SK-N-SH (cell line): ENCODE data around the gene AGBL4. TPM values are rescaled to one million over a fixed set of nuclear protein-coding genes. Genes with fewer than 3 reads are reported as not detected.

Source experiments
- CTCF ChIA-PET: fragments of 300-600, 350-600 bp; formaldehyde crosslinking; extraction: SDS; loops from one replicate; lab custom pipeline; 2021; lab: Yijun Ruan, JAX
- POLR2A ChIA-PET: fragments of 350-600 bp; sonication (Branson Sonifier 250); formaldehyde crosslinking; extraction: SDS; loops from one replicate; lab custom pipeline; 2020; ENCODE audit warnings: antibody characterized with exemption, inconsistent platforms; lab: Yijun Ruan, JAX
- DNase-seq: peaks from one replicate; pipeline ENCODE4 v3.0.0; 2012
- H2AFZ ChIP-seq: fragments of 200-600 bp; sonication (generic); 2 replicates; pipeline ENCODE4 v1.8.1; 2016; ENCODE audit warnings: antibody characterized with exemption, mild to moderate bottlenecking, low read depth
- H3F3A ChIP-seq: fragments of 200-600 bp; sonication (generic); replicated peaks from 2 replicates; pipeline ENCODE3; 2016; ENCODE audit warnings: antibody characterized with exemption, mild to moderate bottlenecking; ENCODE audit not compliant: insufficient read depth
- H3K27ac ChIP-seq, 2 experiments: fragments of 200-500 bp in 1 of 2; fragments of 200-600 bp in 1 of 2; sonication (Bioruptor generic) in 1 of 2; sonication (generic), shearing (Covaris generic) in 1 of 2; 2 replicates each; pipeline versions ENCODE4 v1.5.1 to v1.6.1; 2014 to 2016; ENCODE audit warnings: low read depth in 2 of 2, inconsistent platforms in 1 of 2, low read length in 1 of 2, mild to moderate bottlenecking in 1 of 2, mixed read lengths in 1 of 2
- H3K27me3 ChIP-seq: fragments of 200-600 bp; sonication (generic), shearing (Covaris generic); 2 replicates; pipeline ENCODE4 v1.6.1; 2016; ENCODE audit warnings: mixed run types; ENCODE audit not compliant: insufficient read depth
- H3K36me3 ChIP-seq, 2 experiments: fragments of 200-500 bp in 1 of 2; fragments of 200-600 bp in 1 of 2; sonication (Bioruptor generic) in 1 of 2; sonication (generic) in 1 of 2; replicated peaks in 1 of 2; 2 replicates each; pipeline versions ENCODE3 to v1.5.1; 2014 to 2016; ENCODE audit warnings: low read length in 1 of 2, mild to moderate bottlenecking in 1 of 2; ENCODE audit not compliant: insufficient read depth in 2 of 2, control insufficient read depth in 1 of 2
- H3K4me1 ChIP-seq, 2 experiments: fragments of 200-500 bp in 1 of 2; fragments of 200-600 bp in 1 of 2; sonication (Bioruptor generic) in 1 of 2; sonication (generic), shearing (Covaris generic) in 1 of 2; 2 replicates each; pipeline versions ENCODE4 v1.5.1 to v1.6.1; 2014 to 2016; ENCODE audit warnings: low read depth in 1 of 2, low read length in 1 of 2, mixed run types in 1 of 2; ENCODE audit not compliant: insufficient read depth in 2 of 2, control insufficient read depth in 1 of 2
- H3K4me2 ChIP-seq: fragments of 200-600 bp; sonication (generic), shearing (Covaris generic); 2 replicates; pipeline ENCODE4 v1.6.1; 2017; ENCODE audit warnings: mixed run types
- H3K4me3 ChIP-seq, 2 experiments: fragments of 200-500 bp in 1 of 2; fragments of 200-600 bp in 1 of 2; sonication (Bioruptor generic) in 1 of 2; sonication (generic), shearing (Covaris generic) in 1 of 2; 2 replicates each; pipeline versions ENCODE4 v1.5.1 to v1.8.1; 2014 to 2016; ENCODE audit warnings: low read depth in 2 of 2, inconsistent platforms in 1 of 2, low read length in 1 of 2, mild to moderate bottlenecking in 1 of 2, mixed read lengths in 1 of 2, moderate library complexity in 1 of 2
- H3K79me2 ChIP-seq: fragments of 200-600 bp; sonication (generic); 2 replicates; pipeline ENCODE4 v1.8.1; 2017; ENCODE audit warnings: mild to moderate bottlenecking; ENCODE audit not compliant: insufficient read depth
- H3K9ac ChIP-seq: fragments of 200-600 bp; sonication (generic); 2 replicates; pipeline ENCODE4 v1.6.1; 2017; ENCODE audit warnings: mixed run types
- H3K9me2 ChIP-seq: fragments of 200-600 bp; sonication (generic); 2 replicates; pipeline ENCODE4 v1.6.1; 2017; ENCODE audit warnings: mixed run types
- H3K9me3 ChIP-seq: fragments of 200-600 bp; sonication (generic); 2 replicates; pipeline ENCODE4 v1.6.1; 2017; ENCODE audit warnings: mixed run types, mild to moderate bottlenecking, moderate library complexity
- H4K20me1 ChIP-seq: fragments of 200-600 bp; sonication (generic); 2 replicates; pipeline ENCODE4 v1.6.1; 2017; ENCODE audit warnings: mild to moderate bottlenecking, mixed run types; ENCODE audit not compliant: insufficient read depth
- ELF1 ChIP-seq: IDR thresholded peaks from 2 replicates; pipeline ENCODE4 v1.4.0; 2012
- EP300 ChIP-seq, 2 experiments: IDR thresholded peaks; 2 replicates each; pipeline versions ENCODE4 v1.4.0 to v1.6.1; 2012; ENCODE audit warnings: borderline replicate concordance in 1 of 2, low read depth in 1 of 2, low read length in 1 of 2
- FOSL2 ChIP-seq: IDR thresholded peaks from 2 replicates; pipeline ENCODE4 v1.4.0; 2012; ENCODE audit warnings: low read depth, mild to moderate bottlenecking, moderate library complexity, borderline replicate concordance
- FOXJ3 ChIP-seq: sonication (generic); formaldehyde crosslinking; IDR thresholded peaks from 2 replicates; pipeline ENCODE4 v1.5.1; 2020; ENCODE audit warnings: mild to moderate bottlenecking, missing genetic modification reagents
- GABPA ChIP-seq: IDR thresholded peaks from 2 replicates; pipeline ENCODE4 v1.4.0; 2012; ENCODE audit warnings: low read depth, mild to moderate bottlenecking
- GATA2 ChIP-seq: sonication (generic); formaldehyde crosslinking; IDR thresholded peaks from 2 replicates; pipeline ENCODE4 v1.5.0; 2020; ENCODE audit warnings: mild to moderate bottlenecking, missing genetic modification reagents
- IRF3 ChIP-seq: fragments of 150-350 bp; IDR thresholded peaks from 2 replicates; pipeline ENCODE4 v1.6.1; 2016; ENCODE audit warnings: mild to moderate bottlenecking, low read depth, low read length
- NRF1 ChIP-seq: IDR thresholded peaks from 2 replicates; pipeline ENCODE4 v1.6.1; 2012; ENCODE audit warnings: low read depth, mild to moderate bottlenecking, low read length
- PBX3 ChIP-seq: IDR thresholded peaks from 2 replicates; pipeline ENCODE4; 2012
- RFX5 ChIP-seq: IDR thresholded peaks from 2 replicates; pipeline ENCODE4 v1.6.1; 2012; ENCODE audit warnings: mild to moderate bottlenecking, improper control_type of control experiment, low read length
- SIN3A ChIP-seq: IDR thresholded peaks from 2 replicates; pipeline ENCODE4 v1.6.1; 2012; ENCODE audit warnings: low read depth, mild to moderate bottlenecking, low read length, moderate library complexity, borderline replicate concordance
- USF1 ChIP-seq: IDR thresholded peaks from 2 replicates; pipeline ENCODE4 v1.4.0; 2012; ENCODE audit warnings: low read depth, borderline replicate concordance
- USF2 ChIP-seq: fragments of 150-350 bp; IDR thresholded peaks from 2 replicates; pipeline ENCODE4 v1.6.1; 2017; ENCODE audit warnings: antibody characterized with exemption, low read length, low read depth, borderline replicate concordance
- YY1 ChIP-seq: IDR thresholded peaks from 2 replicates; pipeline ENCODE4 v1.4.0; 2012; ENCODE audit warnings: low read depth, mild to moderate bottlenecking
- WGBS: methylation state at CpG from one replicate; pipeline ENCODE4 v1.1.6; 2017; ENCODE audit warnings: low lambda C conversion rate; 5-methylcytosine and 5-hydroxymethylcytosine counted together
- polyA plus RNA-seq, 3 experiments: library from polyadenylated mRNA; depleted of rRNA; stranded (reverse); fragments of >200 nt; gene quantifications; 2 replicates each; pipeline ENCODE4 v1.2.3, GENCODE V29; 2012

AGBL4 gene
- polyA plus RNA-seq, 1 of the 3 experiments (the other 2 are of a cell fraction): 0.07 TPM

- CTCF ChIA-PET: interaction anchor here (0.6 to 13.2 kb wide), 7 partner anchors 15 to 1678 kb away, joined by 3 to 162 read pairs (median 4); no protein-coding TSS in a partner anchor
Measured at GRCh38 chr1:48670234-48671020, 1353.3 kb downstream of the AGBL4 start.

GRCh38 chr1:48668339-48668738 is 1355.4 kb downstream of the AGBL4 start:
- Histone ChIP-seq H3K36me3 (no peaks in the 10 kb centered on the region), H2AFZ (no peak overlapping the region), H3K27me3 (no peaks in the 10 kb centered on the region), H3K4me1 (peaks cover 0 to 14% of the 10 kb centered on the region in 2 experiments; a peak in 1 of 4 replicates), H3K9ac (no peak overlapping the region), H3K27ac (no peak overlapping the region), H3K4me3 (no peak overlapping the region), H3F3A (no peaks in the 10 kb centered on the region), H3K9me3 (no peaks in the 10 kb centered on the region), H3K79me2 (no peaks in the 10 kb centered on the region), H4K20me1 (no peaks in the 10 kb centered on the region), H3K9me2 (no peaks in the 10 kb centered on the region), H3K4me2 (no peak overlapping the region)
- TF ChIP-seq SIN3A (no peak), YY1 (no peak), IRF3 (no peak), PBX3 (no peak), USF2 (no peak), GATA2 (CRISPR knock-in tag) (no peak), FOSL2 (no peak), GABPA (no peak), RFX5 (no peak), NRF1 (no peak), EP300 (IDR thresholded peaks at IDR 0.05; ENCODE audit: borderline replicate concordance in 1 of 2, low read depth in 1 of 2, low read length in 1 of 2) (no peak), FOXJ3 (CRISPR knock-in tag) (no peak), USF1 (no peak)
- ChIA-PET POLR2A (no interaction called here), CTCF (interaction anchor here (2.1 to 13.2 kb wide), 2 partner anchors 10 to 94 kb away, joined by 8 to 162 read pairs; no protein-coding TSS in a partner anchor)
- no peak for DNase-seq
- 30% methylated on average over 2 of the region's 2 CpGs for WGBS

More at GRCh38 chr1:48670234-48671020, 1353.3 kb downstream of the AGBL4 start:
- Histone ChIP-seq H3K27ac (no peak overlapping the region), H4K20me1 (no peaks in the 10 kb centered on the region), H2AFZ (no peak overlapping the region), H3K27me3 (no peaks in the 10 kb centered on the region), H3K9me2 (no peaks in the 10 kb centered on the region), H3K36me3 (no peaks in the 10 kb centered on the region), H3F3A (no peaks in the 10 kb centered on the region), H3K9ac (no peak overlapping the region), H3K79me2 (no peaks in the 10 kb centered on the region), H3K9me3 (no peaks in the 10 kb centered on the region), H3K4me3 (no peak overlapping the region), H3K4me1 (peaks cover 0 to 14% of the 10 kb centered on the region in 2 experiments; a peak in 1 of 4 replicates), H3K4me2 (no peak overlapping the region)
- DNase-seq: no peak
- POLR2A ChIA-PET: no interaction called here
- 56% methylated on average over 5 of the region's 5 CpGs for WGBS
- no peak for TF ChIP-seq ELF1
